Measurements from ENCODE around the gene PLEKHA6. TPM values are rescaled to one million over a fixed set of nuclear protein-coding genes. Genes with fewer than 3 reads are reported as not detected.

The PLEKHA6 gene
- total and polyA plus RNA-seq, 2 of the 4 experiments (the other 2 are of a cell fraction) = 8.2 to 19.9 TPM

DNA sequence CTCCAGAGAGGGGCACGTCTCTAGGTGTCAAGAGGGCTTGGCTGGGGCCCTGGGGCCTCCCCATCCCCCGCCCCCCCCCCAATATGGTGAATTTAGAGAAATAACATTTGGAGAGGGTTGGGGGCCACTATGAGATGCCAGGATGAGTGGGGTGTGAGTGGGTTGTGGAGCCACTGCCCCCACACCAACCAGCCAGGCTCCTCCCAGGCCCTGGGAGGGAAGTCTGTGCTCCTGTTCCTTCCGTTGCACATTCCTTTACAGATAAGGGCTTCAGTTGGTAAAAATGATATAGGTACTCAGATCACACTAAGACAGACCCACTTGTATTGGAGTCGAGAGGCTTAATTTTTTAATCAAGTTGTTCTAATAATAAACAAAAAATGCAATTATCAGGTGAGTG is 585 bp upstream of the PLEKHA6 start:
- Histone ChIP-seq H4K20me1 (ENCODE audit: insufficient read depth, low read length) (no peaks in the 10 kb centered on the region), H3K27ac (ENCODE audit: insufficient read depth, low read length) (no peak overlapping the region), H4K8ac (ENCODE audit: low read depth in 2 of 2, low read length in 2 of 2) (no peak overlapping the region), H3K36me3 (ENCODE audit: control insufficient read depth, insufficient read depth, low read length) (no peaks in the 10 kb centered on the region), H3K27me3 (ENCODE audit: control insufficient read depth, insufficient read depth, low read length) (no peaks in the 10 kb centered on the region), H3K56ac (ENCODE audit: extremely low read depth, insufficient read depth, low read length) (no peak overlapping the region), H3K9me1 (ENCODE audit: insufficient read depth, low read length) (no peaks in the 10 kb centered on the region), H2BK5ac (ENCODE audit: low read depth, low read length, poor library complexity, severe bottlenecking) (no peak overlapping the region), H3K4me2 (ENCODE audit: low read depth, low read length) (no peak overlapping the region), H3K18ac (ENCODE audit: low read depth, low read length) (no peak overlapping the region; the same call in 1 of the 2 replicates), H3K4me1 (ENCODE audit: control insufficient read depth, insufficient read depth, low read length) (peaks cover 18% of the 10 kb centered on the region), H3K4me3 (ENCODE audit: insufficient read depth, low read depth, low read length) (no peak overlapping the region), H2AFZ (replicated peaks; ENCODE audit: low read length, poor library complexity) (peak overlapping the region; percentile 86), H2BK120ac (ENCODE audit: low read depth, low read length) (peak overlapping the region; percentile 23; the same call in 1 of the 2 replicates), H3K9me3 (ENCODE audit: control insufficient read depth, insufficient read depth, low read length) (no peaks in the 10 kb centered on the region), H2BK20ac (ENCODE audit: low read depth, low read length) (no peak overlapping the region), H2AK5ac (ENCODE audit: low read depth, low read length) (no peak overlapping the region), H3K14ac (replicated peaks; ENCODE audit: low read depth, low read length) (no peak overlapping the region), H4K91ac (ENCODE audit: insufficient read depth, low read depth, low read length) (peak overlapping the region; percentile 37; the same call in 1 of the 2 replicates), H3K79me1 (ENCODE audit: low read depth in 1 of 2, low read length in 2 of 2) (no peaks in the 10 kb centered on the region), H3K9ac (ENCODE audit: low read depth, low read length) (no peak overlapping the region), H2AK9ac (replicated peaks; ENCODE audit: low read depth, low read length, poor library complexity) (no peak overlapping the region), H3K4ac (ENCODE audit: low read depth, low read length) (no peak overlapping the region; the same call in 1 of the 2 replicates), H4K5ac (ENCODE audit: low read depth, low read length) (no peak overlapping the region), H3K23ac (ENCODE audit: low read depth, low read length) (no peak overlapping the region), H2BK15ac (ENCODE audit: low read depth, low read length) (0 out of 3 replicates have a peak overlapping the region, but pooled peaks have one; percentile 13)
- POLR2A ChIA-PET (ENCODE audit: unreplicated experiment) = no interaction called here
- DNase-seq (no peak), ATAC-seq (ENCODE audit: low read depth) (no peak)
- dilution Hi-C loops (cut with HindIII; ENCODE audit: low sequenced_read_pairs, unreplicated experiment) = no loop called here
- TF ChIP-seq RCOR1 (IDR thresholded peaks at IDR 0.05; ENCODE audit: insufficient replicate concordance, low read length) (no peak), MXI1 (IDR thresholded peaks at IDR 0.05; ENCODE audit: borderline replicate concordance, low read depth, low read length) (no peak), MAZ (IDR thresholded peaks at IDR 0.05; ENCODE audit: borderline replicate concordance, low read depth, low read length) (no peak), CHD1 (IDR thresholded peaks at IDR 0.05; ENCODE audit: low read depth, low read length) (no peak), SMC3 (IDR thresholded peaks at IDR 0.05; ENCODE audit: low read depth, low read length) (no peak), POLR2A (IDR thresholded peaks at IDR 0.05; ENCODE audit: low read depth, low read length) (no peak), RAD21 (IDR thresholded peaks at IDR 0.05; ENCODE audit: low read length) (no peak), CEBPB (IDR thresholded peaks at IDR 0.05; ENCODE audit: low read depth, low read length) (no peak), MAFK (IDR thresholded peaks at IDR 0.05; ENCODE audit: low read depth, low read length) (no peak), BHLHE40 (IDR thresholded peaks at IDR 0.05; ENCODE audit: low read depth, low read length) (no peak), RFX5 (IDR thresholded peaks at IDR 0.05; ENCODE audit: low read depth, low read length) (no peak)
- TF ChIP-seq, protein P1, sequence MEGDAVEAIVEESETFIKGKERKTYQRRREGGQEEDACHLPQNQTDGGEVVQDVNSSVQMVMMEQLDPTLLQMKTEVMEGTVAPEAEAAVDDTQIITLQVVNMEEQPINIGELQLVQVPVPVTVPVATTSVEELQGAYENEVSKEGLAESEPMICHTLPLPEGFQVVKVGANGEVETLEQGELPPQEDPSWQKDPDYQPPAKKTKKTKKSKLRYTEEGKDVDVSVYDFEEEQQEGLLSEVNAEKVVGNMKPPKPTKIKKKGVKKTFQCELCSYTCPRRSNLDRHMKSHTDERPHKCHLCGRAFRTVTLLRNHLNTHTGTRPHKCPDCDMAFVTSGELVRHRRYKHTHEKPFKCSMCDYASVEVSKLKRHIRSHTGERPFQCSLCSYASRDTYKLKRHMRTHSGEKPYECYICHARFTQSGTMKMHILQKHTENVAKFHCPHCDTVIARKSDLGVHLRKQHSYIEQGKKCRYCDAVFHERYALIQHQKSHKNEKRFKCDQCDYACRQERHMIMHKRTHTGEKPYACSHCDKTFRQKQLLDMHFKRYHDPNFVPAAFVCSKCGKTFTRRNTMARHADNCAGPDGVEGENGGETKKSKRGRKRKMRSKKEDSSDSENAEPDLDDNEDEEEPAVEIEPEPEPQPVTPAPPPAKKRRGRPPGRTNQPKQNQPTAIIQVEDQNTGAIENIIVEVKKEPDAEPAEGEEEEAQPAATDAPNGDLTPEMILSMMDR (conservative IDR thresholded peaks at IDR 0.05; ENCODE audit: low read depth, low read length) = no peak
- TF ChIP-seq, protein P2, sequence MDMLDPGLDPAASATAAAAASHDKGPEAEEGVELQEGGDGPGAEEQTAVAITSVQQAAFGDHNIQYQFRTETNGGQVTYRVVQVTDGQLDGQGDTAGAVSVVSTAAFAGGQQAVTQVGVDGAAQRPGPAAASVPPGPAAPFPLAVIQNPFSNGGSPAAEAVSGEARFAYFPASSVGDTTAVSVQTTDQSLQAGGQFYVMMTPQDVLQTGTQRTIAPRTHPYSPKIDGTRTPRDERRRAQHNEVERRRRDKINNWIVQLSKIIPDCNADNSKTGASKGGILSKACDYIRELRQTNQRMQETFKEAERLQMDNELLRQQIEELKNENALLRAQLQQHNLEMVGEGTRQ (IDR thresholded peaks at IDR 0.05; ENCODE audit: low read depth, low read length) = no peak
- TF ChIP-seq, protein P3, sequence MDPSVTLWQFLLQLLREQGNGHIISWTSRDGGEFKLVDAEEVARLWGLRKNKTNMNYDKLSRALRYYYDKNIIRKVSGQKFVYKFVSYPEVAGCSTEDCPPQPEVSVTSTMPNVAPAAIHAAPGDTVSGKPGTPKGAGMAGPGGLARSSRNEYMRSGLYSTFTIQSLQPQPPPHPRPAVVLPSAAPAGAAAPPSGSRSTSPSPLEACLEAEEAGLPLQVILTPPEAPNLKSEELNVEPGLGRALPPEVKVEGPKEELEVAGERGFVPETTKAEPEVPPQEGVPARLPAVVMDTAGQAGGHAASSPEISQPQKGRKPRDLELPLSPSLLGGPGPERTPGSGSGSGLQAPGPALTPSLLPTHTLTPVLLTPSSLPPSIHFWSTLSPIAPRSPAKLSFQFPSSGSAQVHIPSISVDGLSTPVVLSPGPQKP (IDR thresholded peaks at IDR 0.05; ENCODE audit: borderline replicate concordance, low read depth, low read length) = no peak
- no TSS peak for BruUV-seq (replicated peaks)
- no CpG with 5 or more reads among the region's 4 CpGs for WGBS, 2 experiments (ENCODE audit: extremely low coverage in 2 of 2, insufficient read length in 1 of 2)
- in situ Hi-C loops (cut with MboI; ENCODE audit: low sequenced_read_pairs) = loop anchor here (5.0 to 10.0 kb wide), 4 partner anchors 108 to 496 kb away; partner anchors contain the start of genes GOLT1A and SNRPE
- intact Hi-C loops (cut with micrococcal nuclease) = loop anchor here (5.0 kb wide), 1 partner anchor 498 kb away; the partner anchor contains the start of gene SNRPE
- CTCF ChIA-PET = interaction anchor here (0.6 to 5.0 kb wide), 14 partner anchors 10 to 197 kb away, joined by 3 to 27 read pairs (median 6); partner anchors contain the start of gene GOLT1A

Measured in IMR-90 (cell line).